SJSA1 (cell line): ENCODE measurements around the gene PCGF2. TPM values are rescaled to one million over a fixed set of nuclear protein-coding genes. Genes with fewer than 3 reads are reported as not detected.
"Not testable (repeated sequence)": the region's sequence is repeated elsewhere in the genome, so short reads cannot be mapped to it uniquely, and the experiment has no call there.

Experiments
- DNase-seq, 2 experiments: peaks; one replicate each; pipeline ENCODE4 v3.0.0-alpha.2; 2015 to 2020; ENCODE audit warnings: low spot score in 2 of 2, low read depth in 1 of 2
- H3K27ac ChIP-seq: fragments of 250-450 bp; sonication (Bioruptor Pico); 2 replicates; pipeline ENCODE4 v1.5.1; 2020; ENCODE audit warnings: mild to moderate bottlenecking, moderate library complexity
- H3K27me3 ChIP-seq: fragments of 250-450 bp; sonication (Bioruptor Pico); replicated peaks from 2 replicates; pipeline ENCODE4 v1.5.1; 2020; ENCODE audit warnings: mild to moderate bottlenecking, moderate library complexity
- H3K36me3 ChIP-seq: fragments of 250-450 bp; sonication (Bioruptor Pico); 2 replicates; pipeline ENCODE4 v1.5.1; 2020; ENCODE audit warnings: mild to moderate bottlenecking
- H3K4me1 ChIP-seq: fragments of 250-450 bp; sonication (Bioruptor Pico); replicated peaks from 2 replicates; pipeline ENCODE4 v1.6.1; 2021; ENCODE audit warnings: mild to moderate bottlenecking
- H3K4me3 ChIP-seq: fragments of 250-450 bp; sonication (Bioruptor Pico); 2 replicates; pipeline ENCODE4 v1.5.1; 2020; ENCODE audit warnings: mild to moderate bottlenecking
- H3K9me3 ChIP-seq: fragments of 250-450 bp; sonication (Bioruptor Pico); replicated peaks from 2 replicates; pipeline ENCODE4 v1.5.1; 2020; ENCODE audit warnings: mild to moderate bottlenecking
- total RNA-seq: library from RNA; depleted of rRNA; stranded (reverse); fragments of >200 nt; shearing (Covaris generic); gene quantifications from 2 replicates; pipeline ENCODE4 v1.2.3, GENCODE V29; 2014

Gene PCGF2
- total RNA-seq, 1 experiment from 2014 or later: 3.6 TPM

- no peak for DNase-seq
- H3K9me3 ChIP-seq: no peaks in the 10 kb centered on the region
- H3K36me3 ChIP-seq: peaks cover 21% of the 10 kb centered on the region
- no peak overlapping the region for H3K27ac ChIP-seq
- H3K4me1 ChIP-seq: peaks cover 25% of the 10 kb centered on the region
- H3K4me3 ChIP-seq: no peak overlapping the region
- no peaks in the 10 kb centered on the region for H3K27me3 ChIP-seq
Measured at GRCh38 chr17:38727736-38728135, 20.4 kb downstream of the PCGF2 start.

- peaks cover 16% of the 10 kb centered on the region for H3K4me1 ChIP-seq
- not testable (repeated sequence) for H3K9me3 ChIP-seq, DNase-seq, H3K4me3 ChIP-seq, H3K36me3 ChIP-seq, H3K27ac ChIP-seq, H3K27me3 ChIP-seq
Measured at GRCh38 chr17:38726145-38726544, 22.0 kb downstream of the PCGF2 start.

GRCh38 chr17:38725066-38725465 lies 23.1 kb downstream of the PCGF2 start:
- H3K27ac ChIP-seq: no peak overlapping the region
- H3K9me3 ChIP-seq: no peaks in the 10 kb centered on the region
- H3K36me3 ChIP-seq: peaks cover 16% of the 10 kb centered on the region
- peaks cover 7% of the 10 kb centered on the region; the same call in 1 of the 2 replicates for H3K4me1 ChIP-seq
- no peak for DNase-seq
- H3K27me3 ChIP-seq: no peaks in the 10 kb centered on the region
- no peak overlapping the region for H3K4me3 ChIP-seq

- peaks cover 16% of the 10 kb centered on the region for H3K36me3 ChIP-seq
- H3K27me3 ChIP-seq: no peaks in the 10 kb centered on the region
- H3K9me3 ChIP-seq: no peaks in the 10 kb centered on the region
- H3K4me3 ChIP-seq: no peak overlapping the region
- H3K4me1 ChIP-seq: peaks cover 4% of the 10 kb centered on the region; the same call in 1 of the 2 replicates
- H3K27ac ChIP-seq: no peak overlapping the region
- DNase-seq: no peak
Measured at GRCh38 chr17:38724337-38724988, 23.7 kb downstream of the PCGF2 start.

GRCh38 chr17:38721802-38722201 lies 26.3 kb downstream of the PCGF2 start:
- Histone ChIP-seq H3K4me3 (no peak overlapping the region), H3K9me3 (no peaks in the 10 kb centered on the region), H3K4me1 (no peaks in the 10 kb centered on the region), H3K27ac (no peak overlapping the region), H3K27me3 (no peaks in the 10 kb centered on the region), H3K36me3 (peaks cover 22% of the 10 kb centered on the region)
- no peak for DNase-seq

GRCh38 chr17:38720941-38721340 lies 27.2 kb downstream of the PCGF2 start:
- H3K36me3 ChIP-seq: peaks cover 26% of the 10 kb centered on the region
- no peaks in the 10 kb centered on the region for H3K4me1 ChIP-seq
- H3K27ac ChIP-seq: no peak overlapping the region
- H3K9me3 ChIP-seq: no peaks in the 10 kb centered on the region
- no peak overlapping the region for H3K4me3 ChIP-seq
- H3K27me3 ChIP-seq: no peaks in the 10 kb centered on the region
- DNase-seq: no peak

- DNase-seq: no peak
- H3K9me3 ChIP-seq: no peaks in the 10 kb centered on the region
- H3K4me1 ChIP-seq: no peaks in the 10 kb centered on the region
- H3K36me3 ChIP-seq: peaks cover 26% of the 10 kb centered on the region
- H3K4me3 ChIP-seq: no peak overlapping the region
- H3K27ac ChIP-seq: no peak overlapping the region
- H3K27me3 ChIP-seq: no peaks in the 10 kb centered on the region
Measured at GRCh38 chr17:38719943-38720641, 28.0 kb downstream of the PCGF2 start.

- H3K36me3 ChIP-seq: peaks cover 23% of the 10 kb centered on the region
Measured at GRCh38 chr17:38719289-38719942, 28.7 kb downstream of the PCGF2 start.

GRCh38 chr17:38717139-38717745 lies 30.9 kb downstream of the PCGF2 start:
- Histone ChIP-seq H3K27me3 (no peaks in the 10 kb centered on the region), H3K36me3 (peaks cover 34% of the 10 kb centered on the region)
- DNase-seq: no peak

More at GRCh38 chr17:38719289-38719942, 28.7 kb downstream of the PCGF2 start:
- H3K27me3 ChIP-seq: no peaks in the 10 kb centered on the region
- no peak for DNase-seq
- H3K4me1 ChIP-seq: no peaks in the 10 kb centered on the region
- H3K9me3 ChIP-seq: no peaks in the 10 kb centered on the region
- no peak overlapping the region for H3K4me3 ChIP-seq
- no peak overlapping the region for H3K27ac ChIP-seq

GRCh38 chr17:38716368-38717005 lies 31.6 kb downstream of the PCGF2 start:
- Histone ChIP-seq H3K4me3 (no peak overlapping the region), H3K9me3 (no peaks in the 10 kb centered on the region), H3K27ac (no peak overlapping the region), H3K36me3 (peaks cover 36% of the 10 kb centered on the region), H3K27me3 (no peaks in the 10 kb centered on the region), H3K4me1 (no peaks in the 10 kb centered on the region)
- no peak for DNase-seq

More at GRCh38 chr17:38717139-38717745, 30.9 kb downstream of the PCGF2 start:
- Histone ChIP-seq H3K4me1 (no peaks in the 10 kb centered on the region), H3K27ac (no peak overlapping the region), H3K4me3 (no peak overlapping the region), H3K9me3 (no peaks in the 10 kb centered on the region)

- no peak overlapping the region for H3K27ac ChIP-seq
Measured at GRCh38 chr17:38715216-38715943, 32.8 kb downstream of the PCGF2 start.

GRCh38 chr17:38713456-38714075 lies 34.6 kb downstream of the PCGF2 start:
- no peaks in the 10 kb centered on the region for H3K4me1 ChIP-seq
- no peak for DNase-seq

More at GRCh38 chr17:38715216-38715943, 32.8 kb downstream of the PCGF2 start:
- H3K4me3 ChIP-seq: no peak overlapping the region
- no peaks in the 10 kb centered on the region for H3K9me3 ChIP-seq
- peaks cover 25% of the 10 kb centered on the region for H3K36me3 ChIP-seq
- DNase-seq: no peak
- H3K27me3 ChIP-seq: no peaks in the 10 kb centered on the region
- H3K4me1 ChIP-seq: no peaks in the 10 kb centered on the region

More at GRCh38 chr17:38713456-38714075, 34.6 kb downstream of the PCGF2 start:
- Histone ChIP-seq H3K4me3 (no peak overlapping the region), H3K9me3 (no peaks in the 10 kb centered on the region), H3K27ac (no peak overlapping the region), H3K27me3 (no peaks in the 10 kb centered on the region), H3K36me3 (peaks cover 35% of the 10 kb centered on the region)
